Dedifferentiated amniotic fluid mesenchymal stem cell (primary cell): ENCODE measurements around the gene LRRC31.

Source experiments
- DNase-seq: peaks from one replicate; pipeline ENCODE4 v3.0.0-alpha.2; 2016; ENCODE audit errors: extremely low spot score

Gene LRRC31

DNA sequence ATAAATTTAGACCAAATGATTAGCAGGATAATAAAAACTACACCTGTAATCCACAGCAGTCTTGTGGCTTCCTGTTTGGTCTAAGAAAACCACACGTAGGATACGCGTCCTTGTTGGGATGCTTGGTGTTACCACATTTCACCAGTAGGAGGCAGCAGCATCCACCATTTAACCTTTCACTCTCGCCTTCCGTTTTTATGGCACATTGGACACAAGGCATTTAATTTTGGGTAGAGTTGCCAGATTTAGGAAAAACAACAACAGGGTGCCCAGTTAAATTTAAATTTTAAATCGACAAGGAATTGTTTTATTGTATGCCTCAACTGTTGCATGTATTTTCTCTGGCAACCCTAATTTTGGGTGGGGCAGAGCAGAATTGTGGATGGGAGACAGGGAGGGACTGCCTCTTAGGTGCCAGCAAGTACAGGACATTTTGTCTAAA is 6.3 kb downstream of the LRRC31 start:
- DNase-seq: peak; percentile 74

DNA sequence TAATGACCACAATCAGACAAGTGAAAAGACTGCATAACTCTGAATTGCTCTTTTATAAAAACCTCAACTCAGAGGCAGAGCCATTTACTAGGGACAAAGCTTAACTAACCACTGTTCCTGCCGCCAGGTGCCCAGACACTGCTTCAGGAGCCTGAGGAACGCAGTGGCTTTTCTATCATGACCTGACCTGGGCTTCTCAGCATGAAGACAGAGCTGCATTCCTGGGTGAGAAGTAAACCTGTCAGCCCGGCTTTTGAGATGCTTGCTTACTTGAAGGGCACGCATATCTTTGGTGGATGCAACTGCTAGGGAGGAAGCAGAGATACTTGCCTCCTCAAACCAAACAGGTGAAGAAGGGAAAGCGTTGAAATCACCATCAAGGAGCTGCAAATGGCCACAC is 7.9 kb downstream of the LRRC31 start:
- DNase-seq: no peak

DNA sequence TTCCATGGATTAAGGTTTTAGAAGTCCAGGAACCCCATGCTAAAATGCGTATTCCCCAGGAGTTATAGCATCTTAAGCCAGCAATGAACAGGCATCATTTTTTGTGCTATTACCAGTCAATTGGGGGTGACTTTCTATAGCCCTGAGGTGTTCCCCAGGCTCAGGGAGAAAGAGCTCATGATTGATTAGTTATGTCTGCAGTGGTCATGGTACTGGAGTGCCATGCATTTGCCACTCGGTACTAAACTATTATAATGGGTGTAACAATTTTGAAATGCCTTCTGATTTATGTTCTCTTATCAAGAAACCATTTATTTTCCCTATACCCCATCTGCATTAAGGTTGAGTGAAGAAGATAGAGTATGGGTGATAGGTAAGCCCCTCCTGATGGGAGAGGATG is 11.9 kb downstream of the LRRC31 start:
- no peak for DNase-seq

GRCh38 chr3:169855514-169855913 is 14.2 kb downstream of the LRRC31 start:
- DNase-seq: no peak

GRCh38 chr3:169850618-169851017 is 19.1 kb downstream of the LRRC31 start:
- DNase-seq: no peak

- DNase-seq: no peak
Observed at GRCh38 chr3:169848741-169849140, 21.0 kb downstream of the LRRC31 start.

DNA sequence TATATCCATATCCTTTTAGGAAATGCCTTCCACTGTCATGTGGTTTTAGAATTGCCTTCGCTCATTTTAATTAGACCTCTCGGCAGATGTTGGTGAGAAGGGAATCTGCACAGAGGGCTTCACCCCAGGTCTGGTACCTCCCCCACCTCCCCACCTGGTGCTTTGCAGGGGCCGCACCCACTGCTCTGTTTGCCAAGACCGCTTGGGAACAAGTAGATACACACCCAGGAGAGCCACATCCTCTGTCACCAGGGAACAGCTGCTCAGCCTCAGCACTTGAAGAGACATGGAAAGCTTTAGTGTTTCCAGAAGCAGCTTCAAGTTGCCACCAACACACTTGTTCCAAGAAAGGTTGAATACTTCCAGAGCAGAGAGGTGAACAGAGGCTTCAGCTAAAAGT is 21.8 kb downstream of the LRRC31 start:
- no peak for DNase-seq

DNA sequence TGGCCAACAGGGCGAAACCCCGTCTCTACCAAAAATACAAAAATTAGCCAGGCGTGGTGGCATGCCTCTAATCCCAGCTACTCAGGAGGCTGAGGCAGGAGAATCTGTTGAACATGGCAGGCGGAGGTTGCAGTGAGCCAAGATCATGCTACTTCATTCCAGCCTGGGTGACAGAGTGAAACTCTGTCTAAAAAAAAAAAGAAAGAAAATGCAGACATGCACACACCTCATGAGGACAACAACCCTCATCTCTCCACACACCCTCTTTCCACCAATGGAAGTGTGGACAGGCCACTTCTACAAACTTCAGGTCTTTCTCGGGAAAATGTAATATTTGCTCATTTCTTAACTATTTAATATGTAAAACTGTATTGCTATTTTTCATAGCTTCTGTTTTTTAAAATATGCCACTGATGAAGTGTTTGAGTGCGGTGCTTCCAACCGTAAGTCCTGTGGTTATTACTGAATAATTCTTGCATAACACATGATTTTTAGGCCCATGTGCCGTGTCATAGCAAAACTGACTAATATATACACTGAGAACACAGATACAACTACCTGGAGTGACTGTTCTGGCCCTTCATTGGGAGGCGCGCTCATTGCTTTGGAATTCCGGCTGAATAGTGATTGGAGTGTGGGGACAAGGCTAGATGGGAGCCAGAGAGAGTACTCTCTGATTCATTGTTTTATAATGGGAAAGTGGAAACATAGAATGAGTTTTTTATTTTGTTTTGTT is 23.1 kb downstream of the LRRC31 start:
- DNase-seq: no peak

DNA sequence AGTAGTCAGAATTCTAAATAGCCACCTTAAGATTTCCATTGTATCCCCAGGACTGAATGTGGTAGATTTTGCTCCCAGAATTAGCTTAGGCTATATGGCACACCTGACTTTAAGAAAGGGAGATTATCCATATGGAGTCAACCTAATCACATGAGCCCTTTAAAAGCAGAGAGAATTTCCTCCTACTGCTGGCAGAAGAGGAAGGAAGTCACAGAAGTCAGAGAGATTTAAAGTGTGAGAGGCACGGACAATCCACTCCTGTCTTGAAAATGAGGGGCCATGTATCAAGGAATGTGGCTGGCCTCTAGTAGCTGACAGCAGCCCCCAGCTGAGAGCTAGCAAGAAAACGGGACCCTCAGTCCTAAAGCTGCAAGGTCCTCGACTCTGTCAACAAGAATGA is 26.8 kb downstream of the LRRC31 start:
- no peak for DNase-seq

- no peak for DNase-seq
Observed at GRCh38 chr3:169841171-169841570, 28.6 kb downstream of the LRRC31 start.

DNA sequence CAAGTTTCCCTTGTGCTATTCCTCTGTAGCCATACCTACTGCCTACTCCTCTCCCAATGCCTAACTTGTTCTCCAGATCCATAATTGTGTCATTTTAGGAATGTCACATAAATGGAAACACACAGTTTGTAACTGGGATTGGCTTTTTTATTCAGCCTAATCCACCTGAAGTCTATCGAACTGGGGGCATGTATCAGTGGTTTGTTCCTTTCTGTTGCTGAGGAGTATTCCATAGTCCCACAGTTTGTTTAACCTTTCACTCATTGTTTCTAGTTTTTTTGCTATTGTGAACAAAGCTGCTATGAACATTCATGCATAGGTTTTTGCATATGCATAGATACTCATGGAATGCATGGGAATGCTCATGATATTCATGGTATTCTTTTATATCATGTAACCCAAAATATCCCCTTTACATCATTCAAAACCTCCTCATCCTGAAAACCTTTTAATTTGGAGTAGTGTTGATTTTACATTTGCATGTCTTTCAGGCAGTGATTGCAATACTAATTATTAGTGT is 31.2 kb downstream of the LRRC31 start:
- DNase-seq: no peak

GRCh38 chr3:169836942-169837275 is 32.8 kb downstream of the LRRC31 start:
- DNase-seq: no peak

- DNase-seq: no peak
Observed at GRCh38 chr3:169836078-169836941, 33.4 kb downstream of the LRRC31 start.

DNA sequence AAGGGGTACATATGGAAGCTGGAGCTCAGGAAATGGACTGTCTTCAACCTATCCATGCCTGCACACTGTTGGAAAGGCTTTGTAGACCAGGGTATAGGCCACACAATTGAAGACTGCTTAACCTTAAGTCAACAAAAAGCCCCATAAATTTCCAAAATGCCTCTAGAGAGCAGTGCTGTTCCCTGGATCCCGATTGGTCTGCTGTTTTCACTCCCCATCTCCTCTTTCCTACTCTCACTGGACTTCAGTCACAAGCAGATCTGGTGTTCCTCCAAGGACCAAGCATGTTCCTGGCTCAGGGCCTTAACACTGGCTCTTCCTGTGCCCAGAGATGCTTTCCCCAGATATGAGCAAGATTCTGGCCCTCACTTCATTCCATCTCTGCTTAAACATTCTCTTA is 34.2 kb downstream of the LRRC31 start:
- DNase-seq: no peak

- no peak for DNase-seq
Observed at GRCh38 chr3:169827712-169828111, 42.0 kb downstream of the LRRC31 start.

- DNase-seq: no peak
Observed at GRCh38 chr3:169825316-169825715, 44.4 kb downstream of the LRRC31 start.

DNA sequence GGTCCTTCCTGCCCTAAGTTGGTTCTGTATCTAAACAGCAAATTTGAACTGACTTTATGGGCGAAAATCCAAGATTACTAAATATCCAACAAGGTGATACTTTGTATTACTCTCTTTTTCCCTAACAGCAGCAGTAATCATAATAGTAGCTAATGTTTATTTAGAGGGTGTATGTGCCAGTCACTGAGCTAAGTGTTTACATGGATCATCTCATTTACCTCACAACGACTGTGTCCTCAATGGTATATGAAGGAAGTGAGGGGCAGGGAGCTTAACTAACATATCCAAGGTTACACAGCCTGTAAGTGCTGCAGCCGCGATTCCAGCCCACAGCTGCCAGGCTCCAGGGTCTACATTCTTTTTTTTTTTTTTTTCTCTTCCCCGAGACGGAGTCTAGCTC is 46.8 kb downstream of the LRRC31 start:
- DNase-seq: no peak

DNA sequence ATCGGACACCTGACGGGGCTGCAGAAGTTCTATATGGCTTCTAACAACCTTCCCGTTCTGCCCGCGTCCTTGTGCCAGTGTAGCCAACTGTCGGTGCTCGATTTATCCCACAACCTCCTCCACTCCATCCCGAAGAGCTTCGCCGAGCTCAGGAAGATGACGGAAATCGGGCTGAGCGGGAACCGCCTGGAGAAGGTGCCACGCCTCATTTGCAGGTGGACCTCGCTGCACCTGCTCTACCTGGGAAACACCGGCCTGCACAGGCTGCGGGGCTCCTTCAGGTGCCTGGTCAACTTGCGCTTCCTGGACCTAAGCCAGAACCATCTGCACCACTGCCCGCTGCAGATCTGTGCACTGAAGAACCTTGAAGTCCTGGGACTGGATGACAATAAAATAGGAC is 47.2 kb downstream of the LRRC31 start:
- no peak for DNase-seq

DNA sequence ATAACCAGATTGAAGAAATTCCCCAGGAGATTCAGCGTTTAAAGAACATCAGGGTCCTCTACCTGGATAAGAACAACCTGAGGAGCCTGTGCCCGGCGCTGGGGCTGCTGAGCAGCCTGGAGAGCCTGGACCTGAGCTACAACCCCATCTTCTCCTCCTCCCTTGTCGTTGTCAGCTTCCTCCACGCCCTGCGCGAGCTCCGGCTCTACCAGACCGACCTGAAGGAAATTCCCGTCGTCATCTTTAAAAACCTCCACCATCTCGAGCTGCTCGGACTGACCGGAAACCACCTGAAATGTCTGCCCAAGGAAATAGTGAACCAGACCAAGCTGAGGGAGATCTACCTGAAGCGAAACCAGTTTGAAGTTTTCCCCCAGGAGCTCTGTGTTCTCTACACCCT is 47.6 kb downstream of the LRRC31 start:
- DNase-seq: no peak

DNA sequence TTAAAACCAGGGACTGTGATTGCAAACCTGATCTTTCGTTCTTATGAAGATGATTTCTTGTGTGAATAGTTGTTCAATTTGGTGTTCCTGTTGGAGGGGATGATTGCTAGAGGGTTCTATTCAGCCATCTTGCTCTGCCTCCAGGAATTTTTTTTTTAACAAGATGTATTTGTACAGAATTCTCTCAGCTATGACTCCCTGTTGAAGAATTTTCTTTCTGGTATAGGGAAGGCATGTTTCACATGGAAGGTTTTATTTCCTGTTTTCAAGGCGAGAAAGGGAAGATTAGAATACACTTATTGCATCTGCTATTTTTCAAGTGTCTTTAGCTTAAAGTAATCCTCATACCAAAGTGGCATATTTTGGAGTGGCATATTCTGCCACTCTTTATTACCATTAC is 51.4 kb downstream of the LRRC31 start:
- peak; percentile 30 for DNase-seq

- no peak for DNase-seq
Observed at GRCh38 chr3:169815590-169816150, 54.1 kb downstream of the LRRC31 start.

- no peak for DNase-seq
Observed at GRCh38 chr3:169813757-169814517, 55.8 kb downstream of the LRRC31 start.
